Stimulated activated CD4-positive, alpha-beta T cell treated with anti-CD3 and anti-CD28 coated beads, Interleukin-4, amount 100 ng/mL, for 24 hours (primary cell): ENCODE results near the gene LACTBL1.
A peak's percentile ranks its signal among the peaks of the same experiment; 100 is the strongest.

Experiments
- DNase-seq: peaks from one replicate; pipeline ENCODE4 v3.0.0-alpha.2; 2020

Gene LACTBL1

GRCh38 chr1:22944346-22945055 lies 28.2 kb downstream of the LACTBL1 start:
- DNase-seq = no peak

- DNase-seq = no peak
These were observed 31.4 kb downstream of the LACTBL1 start for GRCh38 chr1:22941257-22941656.

- no peak for DNase-seq
These were observed 36.0 kb downstream of the LACTBL1 start for GRCh38 chr1:22936681-22937080.

- no peak for DNase-seq
These were observed 37.2 kb downstream of the LACTBL1 start for GRCh38 chr1:22935433-22935832.

GRCh38 chr1:22932803-22933470 lies 39.7 kb downstream of the LACTBL1 start:
- DNase-seq = no peak

GRCh38 chr1:22930240-22930912 lies 42.3 kb downstream of the LACTBL1 start:
- peak; percentile 21 for DNase-seq

- DNase-seq = no peak
These were observed 47.6 kb downstream of the LACTBL1 start for GRCh38 chr1:22925111-22925510.

GRCh38 chr1:22922640-22923039 lies 50.0 kb downstream of the LACTBL1 start:
- DNase-seq = no peak

- DNase-seq = no peak
These were observed 51.1 kb downstream of the LACTBL1 start for GRCh38 chr1:22921452-22922126.

- no peak for DNase-seq
These were observed 51.8 kb downstream of the LACTBL1 start for GRCh38 chr1:22920734-22921451.

GRCh38 chr1:22920026-22920733 lies 52.5 kb downstream of the LACTBL1 start:
- no peak for DNase-seq

GRCh38 chr1:22919341-22920025 lies 53.2 kb downstream of the LACTBL1 start:
- DNase-seq = no peak

- DNase-seq = no peak
These were observed 54.0 kb downstream of the LACTBL1 start for GRCh38 chr1:22918644-22919043.

- DNase-seq = no peak
These were observed 54.7 kb downstream of the LACTBL1 start for GRCh38 chr1:22917989-22918388.

GRCh38 chr1:22916471-22916820 lies 56.2 kb downstream of the LACTBL1 start:
- no peak for DNase-seq

- DNase-seq = no peak
These were observed 56.7 kb downstream of the LACTBL1 start for GRCh38 chr1:22915816-22916470.

- DNase-seq = no peak
These were observed 57.4 kb downstream of the LACTBL1 start for GRCh38 chr1:22915231-22915630.

GRCh38 chr1:22914633-22915217 lies 57.9 kb downstream of the LACTBL1 start:
- no peak for DNase-seq

- DNase-seq = no peak
These were observed 58.5 kb downstream of the LACTBL1 start for GRCh38 chr1:22914156-22914555.

GRCh38 chr1:22913421-22914141 lies 59.1 kb downstream of the LACTBL1 start:
- DNase-seq = no peak
